Naive thymus-derived CD8-positive, alpha-beta T cell (primary cell): Measurements from ENCODE around the gene ISCA2. TPM values are rescaled to one million over a fixed set of nuclear protein-coding genes. Genes with fewer than 3 reads are reported as not detected.
A peak's percentile ranks its signal among the peaks of the same experiment; 100 is the strongest.

Source experiments
- ATAC-seq, 2 donors: fragments of 150-1000 bp; cut with Tn5 transposase in 1 of 2; sonication (Bioruptor Pico), chemical (Tn5 transposase) in 1 of 2; 1 replicate in 1 of 2; 2 replicates in 1 of 2; pipeline ENCODE4 v1.10.0; 2021; ENCODE audit warnings: mild to moderate bottlenecking in 2 of 2, moderate library complexity in 2 of 2
- POLR2A ChIA-PET: fragments of 350-600 bp; sonication (Branson Sonifier 250); formaldehyde crosslinking; loops from one replicate; lab custom pipeline; 2021; ENCODE audit warnings: antibody characterized with exemption; lab: Charles Lee
- DNase-seq, 10 donors: peaks; one replicate each; pipeline versions ENCODE4 v3.0.0 to v3.0.0-alpha.2; 2020 to 2022
- H3K27ac Mint-ChIP-seq, 10 donors: one replicate each; pipeline ENCODE4 v1.8.0; 2020 to 2022; ENCODE audit warnings: mild to moderate bottlenecking in 10 of 10, mixed read lengths in 10 of 10, moderate library complexity in 4 of 10, inconsistent platforms in 1 of 10
- H3K27me3 Mint-ChIP-seq, 5 donors: one replicate each; pipeline ENCODE4 v1.8.0; 2021 to 2022; ENCODE audit warnings: mixed read lengths in 5 of 5
- H3K36me3 Mint-ChIP-seq, 3 donors: one replicate each; pipeline ENCODE4 v1.8.0; 2020 to 2022; ENCODE audit warnings: mixed read lengths in 3 of 3, mild to moderate bottlenecking in 2 of 3, inconsistent platforms in 1 of 3
- H3K4me1 Mint-ChIP-seq, 4 donors: one replicate each; pipeline ENCODE4 v1.8.0; 2021 to 2022; ENCODE audit warnings: mixed read lengths in 4 of 4
- H3K4me3 Mint-ChIP-seq, 10 donors: one replicate each; pipeline ENCODE4 v1.8.0; 2020 to 2022; ENCODE audit warnings: mild to moderate bottlenecking in 10 of 10, mixed read lengths in 10 of 10, moderate library complexity in 6 of 10, inconsistent platforms in 1 of 10
- H3K9me3 Mint-ChIP-seq, 9 donors: one replicate each; pipeline ENCODE4 v1.8.0; 2020 to 2022; ENCODE audit warnings: mixed read lengths in 9 of 9, mild to moderate bottlenecking in 3 of 9, inconsistent platforms in 1 of 9, moderate library complexity in 1 of 9
- polyA plus RNA-seq, 3 donors: library from polyadenylated mRNA; unstranded; fragments of 300-500 nt; fragmentation: Illumina TruSeq; gene quantifications; one replicate each; pipeline ENCODE4 v1.2.3, GENCODE V29; 2021
- total RNA-seq, 8 experiments: library from RNA in 2 of 8; stranded (reverse) in 2 of 8; gene quantifications; one replicate each; pipeline ENCODE4 v1.2.3 and lab custom pipeline; 2021 to 2026

The ISCA2 gene
- total and polyA plus RNA-seq, 5 experiments from 2014 or later: 33.3 to 86.2 (median 47.2) TPM

GRCh38 chr14:74510959-74511409 lies 17.4 kb downstream of the ISCA2 start:
- POLR2A ChIA-PET: no interaction called here
- Mint-ChIP-seq H3K9me3 (peaks cover 0 to 2% (median 0%) of the 10 kb centered on the region in 9 donors), H3K36me3 (peaks cover 0 to 1% (median 0%) of the 10 kb centered on the region in 3 donors), H3K4me3 (no peak overlapping the region), H3K4me1 (peaks cover 14 to 28% (median 25%) of the 10 kb centered on the region in 4 donors), H3K27me3 (peaks cover 0 to 24% (median 17%) of the 10 kb centered on the region in 5 donors), H3K27ac (peak overlapping the region in 1 of 10 donors; percentile 16)
- DNase-seq: no peak
- no peak for ATAC-seq

GRCh38 chr14:74511966-74512830 lies 18.6 kb downstream of the ISCA2 start:
- Mint-ChIP-seq H3K36me3 (no peaks in the 10 kb centered on the region), H3K27ac (no peak overlapping the region)
- POLR2A ChIA-PET: no interaction called here

GRCh38 chr14:74514471-74514941 lies 20.9 kb downstream of the ISCA2 start:
- peaks cover 0 to 2% (median 0%) of the 10 kb centered on the region in 9 donors for H3K9me3 Mint-ChIP-seq
- DNase-seq: no peak
- peak overlapping the region in 5 of 10 donors; percentile 12 to 66 (median 41) for H3K4me3 Mint-ChIP-seq
- H3K36me3 Mint-ChIP-seq: no peaks in the 10 kb centered on the region
- ATAC-seq: no peak
- H3K4me1 Mint-ChIP-seq: peaks cover 5 to 17% (median 11%) of the 10 kb centered on the region in 4 donors
- H3K27me3 Mint-ChIP-seq: peaks cover 1 to 36% (median 28%) of the 10 kb centered on the region in 5 donors
- POLR2A ChIA-PET: no interaction called here
- H3K27ac Mint-ChIP-seq: peak overlapping the region in 1 of 10 donors; percentile 83

More at GRCh38 chr14:74511966-74512830, 18.6 kb downstream of the ISCA2 start:
- Mint-ChIP-seq H3K9me3 (peaks cover 0 to 2% (median 0%) of the 10 kb centered on the region in 9 donors), H3K4me1 (peaks cover 14 to 19% (median 16%) of the 10 kb centered on the region in 4 donors), H3K27me3 (peaks cover 0 to 28% (median 22%) of the 10 kb centered on the region in 5 donors), H3K4me3 (no peak overlapping the region)
- DNase-seq (peak in 1 of 10 donors; percentile 45), ATAC-seq (no peak)

GRCh38 chr14:74515891-74516412 lies 22.4 kb downstream of the ISCA2 start:
- Mint-ChIP-seq H3K4me3 (no peak overlapping the region), H3K9me3 (no peaks in the 10 kb centered on the region), H3K36me3 (no peaks in the 10 kb centered on the region), H3K27me3 (peaks cover 1 to 33% (median 28%) of the 10 kb centered on the region in 5 donors), H3K27ac (peak overlapping the region in 1 of 10 donors; percentile 40), H3K4me1 (peaks cover 5 to 17% (median 11%) of the 10 kb centered on the region in 4 donors)
- no peak for ATAC-seq
- no peak for DNase-seq
- POLR2A ChIA-PET: no interaction called here

- ATAC-seq (no peak), DNase-seq (no peak)
- no peaks in the 10 kb centered on the region for H3K9me3 Mint-ChIP-seq
- H3K27ac Mint-ChIP-seq: peak overlapping the region in 1 of 10 donors; percentile 40
- POLR2A ChIA-PET: no interaction called here
- peaks cover 5 to 17% (median 11%) of the 10 kb centered on the region in 4 donors for H3K4me1 Mint-ChIP-seq
- H3K27me3 Mint-ChIP-seq: peaks cover 0 to 29% (median 25%) of the 10 kb centered on the region in 5 donors
- H3K36me3 Mint-ChIP-seq: no peaks in the 10 kb centered on the region
- H3K4me3 Mint-ChIP-seq: no peak overlapping the region
Observed at GRCh38 chr14:74516451-74517160, 23.0 kb downstream of the ISCA2 start.

GRCh38 chr14:74517731-74518130 lies 24.2 kb downstream of the ISCA2 start:
- ATAC-seq: no peak
- Mint-ChIP-seq H3K36me3 (no peaks in the 10 kb centered on the region), H3K4me3 (no peak overlapping the region), H3K4me1 (peaks cover 5 to 16% (median 11%) of the 10 kb centered on the region in 4 donors), H3K27ac (peak overlapping the region in 1 of 10 donors; percentile 29), H3K27me3 (peaks cover 0 to 24% (median 14%) of the 10 kb centered on the region in 5 donors), H3K9me3 (no peaks in the 10 kb centered on the region)
- POLR2A ChIA-PET: no interaction called here
- DNase-seq: no peak

- Mint-ChIP-seq H3K27me3 (peaks cover 0 to 21% (median 12%) of the 10 kb centered on the region in 5 donors), H3K4me3 (no peak overlapping the region), H3K36me3 (no peaks in the 10 kb centered on the region), H3K4me1 (peaks cover 5 to 14% (median 11%) of the 10 kb centered on the region in 4 donors), H3K27ac (peak overlapping the region in 1 of 10 donors; percentile 29), H3K9me3 (no peaks in the 10 kb centered on the region)
- DNase-seq (no peak), ATAC-seq (no peak)
- POLR2A ChIA-PET: no interaction called here
Observed at GRCh38 chr14:74518221-74518620, 24.7 kb downstream of the ISCA2 start.

GRCh38 chr14:74519316-74520074 lies 25.9 kb downstream of the ISCA2 start:
- Mint-ChIP-seq H3K4me3 (no peak overlapping the region), H3K36me3 (no peaks in the 10 kb centered on the region), H3K4me1 (peaks cover 3 to 7% (median 5%) of the 10 kb centered on the region in 4 donors), H3K27ac (peak overlapping the region in 1 of 10 donors; percentile 66), H3K27me3 (peaks cover 0 to 21% (median 12%) of the 10 kb centered on the region in 5 donors), H3K9me3 (no peaks in the 10 kb centered on the region)
- no peak for ATAC-seq
- POLR2A ChIA-PET: no interaction called here
- DNase-seq: no peak

- Mint-ChIP-seq H3K9me3 (no peaks in the 10 kb centered on the region), H3K27me3 (peaks cover 0 to 18% (median 1%) of the 10 kb centered on the region in 5 donors), H3K4me1 (peaks cover 0 to 11% (median under 1%) of the 10 kb centered on the region in 4 donors), H3K4me3 (no peak overlapping the region), H3K27ac (no peak overlapping the region), H3K36me3 (no peaks in the 10 kb centered on the region)
- POLR2A ChIA-PET: no interaction called here
- DNase-seq (no peak), ATAC-seq (no peak)
Observed at GRCh38 chr14:74521756-74522155, 28.2 kb downstream of the ISCA2 start.

GRCh38 chr14:74522740-74523139 lies 29.2 kb downstream of the ISCA2 start:
- Mint-ChIP-seq H3K4me3 (no peak overlapping the region), H3K4me1 (peaks cover 0 to 11% (median under 1%) of the 10 kb centered on the region in 4 donors), H3K27ac (no peak overlapping the region), H3K9me3 (no peaks in the 10 kb centered on the region), H3K27me3 (peaks cover 0 to 18% (median 1%) of the 10 kb centered on the region in 5 donors), H3K36me3 (no peaks in the 10 kb centered on the region)
- DNase-seq (no peak), ATAC-seq (no peak)
- POLR2A ChIA-PET: no interaction called here

- POLR2A ChIA-PET: no interaction called here
- no peak overlapping the region for H3K27ac Mint-ChIP-seq
- H3K4me1 Mint-ChIP-seq: peaks cover 0 to 11% (median under 1%) of the 10 kb centered on the region in 4 donors
- no peak for DNase-seq
- no peaks in the 10 kb centered on the region for H3K36me3 Mint-ChIP-seq
- no peak overlapping the region for H3K4me3 Mint-ChIP-seq
- H3K9me3 Mint-ChIP-seq: no peaks in the 10 kb centered on the region
- H3K27me3 Mint-ChIP-seq: peaks cover 0 to 7% (median 0%) of the 10 kb centered on the region in 5 donors
- no peak for ATAC-seq
Observed at GRCh38 chr14:74524076-74524811, 30.7 kb downstream of the ISCA2 start.
